Measurements from ENCODE around the gene TMUB2. TPM values are rescaled to one million over a fixed set of nuclear protein-coding genes. Genes with fewer than 3 reads are reported as not detected.

The TMUB2 gene
- total RNA-seq, 1 donor from 2014 or later: 20.3 TPM

- Histone ChIP-seq H3K36me3 (ENCODE audit: control insufficient read depth, insufficient read depth, low read length) (peaks cover 26% of the 10 kb centered on the region), H3K4me3 (ENCODE audit: low read depth, low read length) (peak overlapping the region; percentile 73), H3K27me3 (ENCODE audit: control insufficient read depth, insufficient read depth, low read length) (no peaks in the 10 kb centered on the region)
- peak; percentile 29 for DNase-seq (ENCODE audit: low read depth)
- no peak for FAIRE-seq
- no peak for TF ChIP-seq CTCF (IDR thresholded peaks at IDR 0.05; ENCODE audit: insufficient read depth, low read length, severe bottlenecking)
Measured at GRCh38 chr17:44198721-44199552, 12.2 kb downstream of the TMUB2 start.

GRCh38 chr17:44199553-44200477 lies 13.0 kb downstream of the TMUB2 start, which contains the start of gene ATXN7L3:
Gene ATXN7L3, minus strand, starts transcription at chr17:44199884. Its CDS starts 1,814 bp downstream, at chr17:44198070.
- Histone ChIP-seq H3K36me3 (ENCODE audit: control insufficient read depth, insufficient read depth, low read length) (peaks cover 20% of the 10 kb centered on the region), H3K27me3 (ENCODE audit: control insufficient read depth, insufficient read depth, low read length) (no peaks in the 10 kb centered on the region), H3K4me3 (ENCODE audit: low read depth, low read length) (peak within 1 kb of the TSS; percentile 82)
- DNase-seq (ENCODE audit: low read depth) (peak; percentile 88), FAIRE-seq (no peak)
- no peak for TF ChIP-seq CTCF (IDR thresholded peaks at IDR 0.05; ENCODE audit: insufficient read depth, low read length, severe bottlenecking)

- H3K27me3 ChIP-seq (ENCODE audit: control insufficient read depth, insufficient read depth, low read length): no peaks in the 10 kb centered on the region
- no peak for FAIRE-seq
- DNase-seq (ENCODE audit: low read depth): no peak
- peaks cover 13% of the 10 kb centered on the region for H3K36me3 ChIP-seq (ENCODE audit: control insufficient read depth, insufficient read depth, low read length)
- TF ChIP-seq CTCF (IDR thresholded peaks at IDR 0.05; ENCODE audit: insufficient read depth, low read length, severe bottlenecking): no peak
- peak overlapping the region; percentile 82 for H3K4me3 ChIP-seq (ENCODE audit: low read depth, low read length)
Measured at GRCh38 chr17:44200478-44201155, 13.8 kb downstream of the TMUB2 start.

GRCh38 chr17:44202756-44203155 lies 16.0 kb downstream of the TMUB2 start:
- Histone ChIP-seq H3K27me3 (ENCODE audit: control insufficient read depth, insufficient read depth, low read length) (no peaks in the 10 kb centered on the region), H3K36me3 (ENCODE audit: control insufficient read depth, insufficient read depth, low read length) (peaks cover 8% of the 10 kb centered on the region), H3K4me3 (ENCODE audit: low read depth, low read length) (no peak overlapping the region)
- DNase-seq (ENCODE audit: low read depth) (no peak), FAIRE-seq (no peak)
- TF ChIP-seq CTCF (IDR thresholded peaks at IDR 0.05; ENCODE audit: insufficient read depth, low read length, severe bottlenecking): no peak

- Histone ChIP-seq H3K36me3 (ENCODE audit: control insufficient read depth, insufficient read depth, low read length) (peaks cover 8% of the 10 kb centered on the region), H3K4me3 (ENCODE audit: low read depth, low read length) (no peak overlapping the region), H3K27me3 (ENCODE audit: control insufficient read depth, insufficient read depth, low read length) (no peaks in the 10 kb centered on the region)
- DNase-seq (ENCODE audit: low read depth): peak; percentile 37
- peak; percentile 56 for TF ChIP-seq CTCF (IDR thresholded peaks at IDR 0.05; ENCODE audit: insufficient read depth, low read length, severe bottlenecking)
- FAIRE-seq: no peak
Measured at GRCh38 chr17:44203731-44204440, 17.1 kb downstream of the TMUB2 start.
